HG03378 (cell line): Measurements from ENCODE around the gene CCDC77.

Experiments used
- ATAC-seq: cut with Tn5 transposase; IDR thresholded peaks from one replicate; pipeline ENCODE4 v1.9.1; 2021; ENCODE audit warnings: mild to moderate bottlenecking, moderate library complexity; ENCODE audit not compliant: unreplicated experiment

Gene CCDC77

GRCh38 chr12:450438-450837 is 49.0 kb downstream of the CCDC77 start:
- ATAC-seq: no peak

GRCh38 chr12:452667-453210 is 51.3 kb downstream of the CCDC77 start:
- no peak for ATAC-seq

- no peak for ATAC-seq
Observed at GRCh38 chr12:454833-455232, 53.4 kb downstream of the CCDC77 start.

DNA sequence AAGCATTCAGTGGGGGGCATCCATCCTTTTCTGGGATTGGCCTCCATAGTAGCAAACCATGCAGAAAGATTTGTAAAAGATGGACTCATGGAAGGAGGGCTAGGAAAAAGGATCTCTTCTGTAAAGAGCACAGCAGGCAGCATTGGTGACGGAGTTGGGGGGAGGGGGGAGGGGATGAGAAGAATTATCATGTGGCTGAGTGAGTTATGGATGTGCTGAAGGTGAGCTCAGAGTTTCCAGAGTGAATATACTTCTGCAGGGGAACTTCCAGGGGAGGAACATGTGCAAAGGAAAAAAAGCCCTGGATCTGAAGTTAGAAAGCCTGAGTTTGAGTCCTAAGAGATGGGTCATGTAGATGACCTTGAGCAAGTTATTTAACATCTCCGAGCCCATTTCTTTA is 54.4 kb downstream of the CCDC77 start:
- no peak for ATAC-seq

DNA sequence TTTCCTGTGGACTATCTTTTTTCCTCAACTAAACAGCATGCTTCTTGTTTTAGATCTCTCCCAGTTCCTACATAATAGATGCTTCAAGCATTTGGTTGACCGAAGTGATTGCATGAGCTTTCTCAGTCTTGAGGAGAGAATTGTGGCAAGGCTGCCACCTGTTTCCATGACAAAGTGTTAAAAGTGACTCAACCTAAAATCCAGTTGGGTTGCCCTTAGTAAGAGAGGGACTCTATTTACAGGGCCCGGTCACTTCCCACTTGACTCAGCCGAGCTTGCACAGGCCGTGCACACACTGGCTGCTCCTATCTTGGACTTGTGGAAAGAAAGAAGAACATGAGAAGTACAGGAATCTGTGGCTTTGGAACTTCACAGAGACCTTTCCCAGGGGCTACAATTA is 56.2 kb downstream of the CCDC77 start:
- ATAC-seq: no peak

- no peak for ATAC-seq
Observed at GRCh38 chr12:459050-459429, 57.6 kb downstream of the CCDC77 start.

DNA sequence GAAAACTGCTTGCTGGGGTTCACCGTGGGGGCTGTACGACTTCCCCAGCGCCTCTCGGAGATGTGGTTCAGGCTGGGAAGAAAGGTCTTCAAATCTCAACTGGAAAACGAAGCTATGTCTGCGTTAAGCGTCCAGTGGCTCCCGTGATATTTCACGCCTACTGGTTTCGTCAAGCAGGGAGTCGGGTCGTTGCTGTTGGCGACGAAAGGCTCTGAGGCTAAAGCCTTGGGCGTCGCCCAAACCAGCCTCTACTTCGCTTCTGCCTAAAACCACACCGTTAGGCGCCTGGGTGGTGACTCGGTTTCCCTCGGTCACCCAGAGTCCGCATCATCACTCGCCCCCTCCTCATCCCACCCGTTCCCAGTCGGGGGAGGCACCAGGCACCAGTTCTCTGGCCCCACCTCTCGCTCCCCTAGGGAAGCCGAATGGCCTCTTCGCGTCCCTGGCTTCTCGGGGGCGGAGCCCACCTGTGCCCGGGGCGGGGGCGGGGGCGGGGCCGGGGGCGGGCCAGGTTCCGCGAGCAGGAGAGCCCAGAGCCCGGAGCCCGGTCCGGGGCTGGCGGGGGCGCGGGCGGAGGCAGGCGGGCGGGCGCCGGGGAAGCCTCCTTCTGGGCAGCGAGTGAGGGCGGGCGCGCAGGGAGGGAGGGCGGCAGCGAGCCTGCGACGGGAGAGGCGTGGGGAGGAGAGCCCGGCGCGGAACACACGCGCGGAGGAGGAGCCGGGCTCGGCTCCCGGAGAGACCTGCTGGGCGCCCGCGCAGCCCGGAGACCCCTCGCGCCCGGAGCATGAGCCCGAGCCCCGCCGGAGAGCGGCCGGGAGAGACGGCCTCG is 58.2 kb downstream of the CCDC77 start, which contains the start of gene B4GALNT3:
Gene B4GALNT3, plus strand, starts transcription at position 510 of the 829 bp plus-strand sequence. CDS start 438 bp downstream, outside the sequence.
- no peak for ATAC-seq

GRCh38 chr12:460261-461230 is 59.1 kb downstream of the CCDC77 start:
- no peak for ATAC-seq

GRCh38 chr12:461425-461824 is 60.0 kb downstream of the CCDC77 start:
- no peak for ATAC-seq

DNA sequence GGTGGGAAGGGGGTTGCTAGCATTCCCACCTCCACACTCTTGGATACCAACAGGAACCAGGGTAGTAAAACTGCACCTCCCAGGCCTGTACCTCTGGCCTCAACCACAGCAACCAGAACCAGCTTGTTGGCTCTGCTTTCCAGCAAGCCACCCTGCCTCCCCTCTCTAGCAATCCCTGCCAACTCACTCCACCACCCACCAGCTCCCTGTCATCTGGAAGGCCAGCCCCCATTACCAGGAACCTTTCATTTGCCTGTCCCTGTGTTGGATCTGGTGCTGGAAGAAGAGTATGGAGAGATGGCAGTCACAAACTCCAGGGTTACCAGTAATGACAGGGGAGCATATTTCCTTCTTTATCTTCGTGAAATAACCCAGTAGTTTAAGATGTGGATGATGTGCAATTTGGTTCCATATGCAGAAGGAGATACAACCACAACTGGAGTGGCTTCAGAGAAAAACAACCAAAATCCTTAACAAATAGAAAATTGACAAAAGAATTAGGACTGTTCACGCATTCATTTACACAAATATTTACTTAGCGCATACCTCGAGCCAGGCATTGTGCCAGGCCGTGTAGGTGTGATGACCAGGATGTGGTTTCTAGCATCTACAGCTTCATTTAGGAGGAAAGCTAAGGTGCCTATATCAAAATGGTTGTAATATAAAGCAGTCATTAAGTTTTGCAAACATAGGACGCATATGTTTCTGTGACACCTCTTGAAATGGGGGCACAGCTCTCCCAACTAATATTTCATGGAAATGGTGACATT is 61.7 kb downstream of the CCDC77 start:
- ATAC-seq: no peak

- no peak for ATAC-seq
Observed at GRCh38 chr12:464484-465267, 63.2 kb downstream of the CCDC77 start.

GRCh38 chr12:466039-466438 is 64.6 kb downstream of the CCDC77 start:
- no peak for ATAC-seq

GRCh38 chr12:466762-467161 is 65.3 kb downstream of the CCDC77 start:
- ATAC-seq: no peak

- ATAC-seq: no peak
Observed at GRCh38 chr12:467591-467990, 66.1 kb downstream of the CCDC77 start.

- no peak for ATAC-seq
Observed at GRCh38 chr12:468671-469389, 67.4 kb downstream of the CCDC77 start.

- ATAC-seq: no peak
Observed at GRCh38 chr12:470133-470532, 68.7 kb downstream of the CCDC77 start.

- ATAC-seq: no peak
Observed at GRCh38 chr12:473198-473597, 71.8 kb downstream of the CCDC77 start.

GRCh38 chr12:473863-474577 is 72.6 kb downstream of the CCDC77 start:
- no peak for ATAC-seq

GRCh38 chr12:475286-475685 is 73.8 kb downstream of the CCDC77 start:
- no peak for ATAC-seq
